ENCODE data around the gene TAAR9.

TAAR9 gene, protein sequence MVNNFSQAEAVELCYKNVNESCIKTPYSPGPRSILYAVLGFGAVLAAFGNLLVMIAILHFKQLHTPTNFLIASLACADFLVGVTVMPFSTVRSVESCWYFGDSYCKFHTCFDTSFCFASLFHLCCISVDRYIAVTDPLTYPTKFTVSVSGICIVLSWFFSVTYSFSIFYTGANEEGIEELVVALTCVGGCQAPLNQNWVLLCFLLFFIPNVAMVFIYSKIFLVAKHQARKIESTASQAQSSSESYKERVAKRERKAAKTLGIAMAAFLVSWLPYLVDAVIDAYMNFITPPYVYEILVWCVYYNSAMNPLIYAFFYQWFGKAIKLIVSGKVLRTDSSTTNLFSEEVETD

DNA sequence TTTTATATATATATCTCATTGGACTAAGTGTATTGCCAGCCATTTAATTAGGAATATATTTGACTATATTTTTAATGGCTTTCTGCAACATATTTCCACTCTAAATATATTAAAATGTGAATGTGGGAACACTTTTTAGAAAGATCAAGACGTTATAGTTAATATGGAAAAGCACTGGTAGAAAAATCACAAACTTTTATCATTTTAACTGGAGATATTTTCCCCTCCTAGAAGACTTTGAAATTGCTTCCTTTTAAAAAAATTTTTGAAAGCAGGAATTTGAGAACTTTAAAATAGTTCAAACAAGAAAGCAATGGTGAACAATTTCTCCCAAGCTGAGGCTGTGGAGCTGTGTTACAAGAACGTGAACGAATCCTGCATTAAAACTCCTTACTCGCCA, at the start of gene TAAR9:
Gene TAAR9, plus strand, starts transcription at position 301 of the 400 bp plus-strand sequence. Its CDS starts 13 bp downstream, at position 314.
- no peak for DNase-seq (ENCODE audit: low read depth)

DNA sequence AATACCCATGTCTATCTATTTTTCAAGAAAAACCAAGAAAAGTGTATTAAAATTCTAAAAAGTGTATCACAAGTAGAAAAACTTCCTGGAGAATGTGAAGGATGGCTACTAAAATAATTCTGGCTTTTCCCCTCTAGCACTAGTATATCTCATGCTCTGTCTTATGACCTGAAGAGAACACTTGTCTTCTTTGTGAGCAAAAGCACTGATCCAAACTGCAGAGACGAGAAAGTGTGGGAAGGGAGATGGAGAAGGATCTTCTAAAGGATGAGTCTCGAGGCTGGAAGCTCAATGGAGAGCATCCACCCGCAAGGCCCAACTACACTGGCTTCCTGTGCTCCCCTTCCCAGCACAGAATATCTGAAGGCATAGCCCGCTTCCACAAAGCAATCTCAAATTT, 48.7 kb upstream of the TAAR9 start:
- no peak for DNase-seq (ENCODE audit: low read depth)

DNA sequence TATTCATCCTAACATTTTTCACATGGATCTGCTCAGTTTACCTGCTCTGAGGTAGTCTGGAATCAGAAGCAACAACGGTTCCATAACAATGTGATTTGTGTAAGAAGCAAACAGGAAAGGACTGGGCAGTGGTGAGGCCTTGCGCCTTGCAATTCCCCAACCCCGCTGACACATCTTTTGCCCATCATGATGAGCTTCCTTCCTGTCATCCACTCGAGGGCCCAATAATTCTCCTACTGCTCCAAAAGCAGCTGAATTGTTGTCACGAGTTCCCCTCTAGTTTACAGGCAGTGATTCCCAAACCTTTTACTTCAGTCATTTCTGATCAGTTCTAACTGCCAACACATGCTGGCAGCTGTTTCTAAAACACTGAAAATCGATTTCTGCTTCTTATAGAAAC, 48.1 kb upstream of the TAAR9 start:
- no peak for DNase-seq (ENCODE audit: low read depth)

DNA sequence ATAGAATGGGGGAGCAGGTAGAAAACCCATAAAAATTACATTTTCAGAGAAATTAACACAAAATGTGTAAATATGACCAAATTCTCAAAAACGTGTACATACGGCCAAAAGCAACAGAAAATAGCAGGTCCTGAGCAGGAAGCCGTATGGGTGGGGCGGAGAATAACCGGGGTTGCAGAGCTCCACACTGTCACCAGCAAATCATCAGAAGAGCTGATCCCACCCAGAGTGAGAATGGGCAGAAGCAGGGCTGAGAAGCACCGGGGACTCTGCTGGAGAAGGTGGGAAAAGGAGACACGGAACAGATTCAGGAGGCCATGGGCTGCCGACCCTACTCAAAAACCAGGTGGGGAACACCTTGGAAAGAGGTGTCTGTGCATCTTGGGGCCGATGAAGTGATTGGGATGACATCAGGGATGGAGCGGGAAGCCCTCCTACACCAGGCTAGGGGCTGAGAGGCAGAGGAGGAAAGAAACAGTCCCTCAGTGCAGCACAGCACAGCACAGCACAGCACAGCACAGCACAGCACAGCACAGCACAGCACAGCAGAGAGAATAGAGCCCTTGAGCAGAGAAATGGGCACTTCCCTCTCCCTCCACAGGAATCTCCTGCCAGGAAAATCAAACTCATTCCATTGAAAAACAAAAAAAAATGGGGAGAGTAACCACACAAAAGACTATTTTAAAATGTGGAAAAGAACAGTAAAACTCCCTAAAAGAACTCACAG, 47.4 kb upstream of the TAAR9 start:
- no peak for DNase-seq (ENCODE audit: low read depth)

DNA sequence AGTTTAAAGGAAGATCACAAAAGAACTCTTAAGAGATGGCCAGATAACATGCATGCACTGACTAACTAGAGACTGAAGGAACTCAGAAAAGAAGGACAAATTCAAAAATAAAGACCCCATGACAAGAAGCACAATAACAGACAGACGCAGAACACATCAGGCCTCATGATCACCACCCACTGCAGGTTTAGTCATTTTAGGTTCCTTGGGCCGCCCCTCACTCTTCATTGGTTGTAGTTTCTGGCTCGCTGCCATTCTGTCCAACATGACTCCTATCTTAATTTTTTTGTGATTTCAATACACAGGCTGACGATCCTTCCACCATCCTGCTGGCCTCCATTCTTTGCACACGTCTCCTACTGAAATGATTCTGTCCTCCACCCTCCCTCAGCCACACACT, 46.8 kb upstream of the TAAR9 start:
- DNase-seq (ENCODE audit: low read depth): no peak

DNA sequence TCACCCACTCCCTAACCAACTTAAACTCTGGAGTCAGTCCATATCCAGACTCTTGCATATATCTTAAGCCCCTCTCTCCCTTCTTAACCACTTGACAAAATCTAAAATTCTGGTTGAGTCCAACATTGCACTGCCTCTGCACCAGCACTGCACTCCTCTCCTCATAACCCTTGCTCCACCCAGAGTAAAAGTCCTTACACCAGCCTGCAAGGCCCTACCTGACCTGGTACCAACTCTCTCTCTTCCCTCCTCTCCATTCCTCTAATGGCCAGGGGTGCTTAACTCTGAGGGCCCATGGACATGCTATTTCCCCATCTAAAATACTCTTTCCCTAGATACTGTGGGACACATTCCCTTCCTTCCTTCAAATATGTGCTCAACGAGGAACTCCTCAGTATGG, 46.2 kb upstream of the TAAR9 start:
- no peak for DNase-seq (ENCODE audit: low read depth)

DNA sequence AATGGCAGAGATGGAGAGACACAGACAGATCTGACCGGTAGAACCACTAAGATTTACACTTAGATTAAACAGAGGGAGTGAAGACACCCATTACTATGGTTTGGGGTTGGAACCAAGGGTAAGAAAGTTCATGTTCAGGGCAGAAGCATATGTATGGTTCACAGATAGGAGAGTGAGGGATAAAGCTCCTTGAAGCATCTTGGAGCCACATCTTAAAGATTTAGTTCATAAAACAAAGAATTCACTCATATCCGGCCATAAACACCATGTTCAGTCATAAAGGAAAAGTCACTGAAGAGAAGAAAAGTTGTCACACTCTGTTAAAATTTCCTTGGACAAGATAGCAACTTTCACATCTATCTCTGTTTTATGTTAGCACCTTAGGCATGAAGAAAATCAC, 43.1 kb upstream of the TAAR9 start:
- DNase-seq (ENCODE audit: low read depth): no peak

DNA sequence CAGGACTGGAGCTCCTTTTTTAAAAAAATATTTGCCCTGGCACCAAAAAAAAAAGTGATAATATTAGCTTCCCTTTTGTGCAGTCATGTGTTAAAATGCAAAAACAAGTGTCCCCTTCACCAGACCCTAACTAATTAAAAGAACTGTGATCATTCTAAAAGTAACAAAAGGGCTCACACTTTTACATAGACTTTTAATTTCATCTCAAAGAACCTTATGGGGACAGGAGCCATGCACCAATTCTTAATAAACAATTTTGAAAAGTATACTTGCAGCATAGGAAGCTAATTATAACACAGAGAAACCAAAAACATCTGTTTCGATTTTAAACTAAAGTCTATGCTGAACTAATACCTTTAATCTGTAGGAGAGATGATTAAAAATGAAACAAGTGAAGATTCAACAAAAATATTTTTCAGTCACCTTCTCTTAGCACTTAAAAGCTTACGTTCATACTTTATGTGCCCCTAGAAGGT, 42.4 kb upstream of the TAAR9 start:
- no peak for DNase-seq (ENCODE audit: low read depth)

DNA sequence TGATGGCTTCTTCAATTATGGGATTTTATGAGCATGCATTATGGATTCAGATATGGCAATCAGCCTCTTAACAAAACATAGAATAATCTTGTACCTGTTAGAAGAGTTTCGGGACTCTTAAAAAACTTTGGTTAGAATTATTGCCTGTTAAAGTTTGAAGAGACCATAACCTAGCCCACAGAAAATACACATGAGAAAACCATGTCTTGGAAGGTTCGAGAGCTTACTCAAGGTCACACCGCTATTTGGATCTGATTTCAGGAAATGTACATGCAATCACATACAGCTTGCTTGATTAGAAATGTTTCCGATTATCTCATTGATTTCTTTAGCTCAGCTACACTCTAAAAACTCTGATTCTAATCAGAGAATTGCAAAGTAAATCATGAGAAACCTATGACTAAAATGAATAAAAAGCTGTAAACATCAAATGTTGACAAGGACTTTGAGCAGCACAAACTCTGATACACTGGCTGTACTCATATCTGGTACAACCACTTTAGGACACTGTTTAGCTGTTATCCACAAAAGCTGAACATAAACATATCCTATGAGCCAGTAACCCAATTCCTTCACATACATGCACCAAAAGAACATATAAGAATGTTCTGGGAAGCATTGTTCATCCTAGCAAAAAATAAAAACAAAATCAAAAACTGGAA, 41.4 kb upstream of the TAAR9 start:
- no peak for DNase-seq (ENCODE audit: low read depth)

DNA sequence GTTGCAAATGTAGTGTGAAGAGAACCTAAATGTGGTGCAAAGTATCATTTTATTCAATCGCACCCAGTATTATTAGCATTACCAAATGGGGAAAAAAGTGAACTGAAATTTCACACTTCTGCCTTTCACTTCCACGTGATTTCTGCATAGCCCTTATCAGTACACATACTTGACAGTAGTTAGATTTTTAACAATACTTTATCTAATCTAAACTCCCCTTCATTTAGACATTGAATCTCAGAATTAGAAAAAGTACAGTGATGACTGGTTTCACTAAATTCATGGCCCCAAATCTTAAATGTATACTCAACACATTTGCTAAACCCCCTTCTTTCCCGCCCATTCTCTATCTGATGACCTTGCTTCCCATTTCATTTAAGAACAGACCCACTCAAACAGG, 39.4 kb upstream of the TAAR9 start:
- no peak for DNase-seq (ENCODE audit: low read depth)

DNA sequence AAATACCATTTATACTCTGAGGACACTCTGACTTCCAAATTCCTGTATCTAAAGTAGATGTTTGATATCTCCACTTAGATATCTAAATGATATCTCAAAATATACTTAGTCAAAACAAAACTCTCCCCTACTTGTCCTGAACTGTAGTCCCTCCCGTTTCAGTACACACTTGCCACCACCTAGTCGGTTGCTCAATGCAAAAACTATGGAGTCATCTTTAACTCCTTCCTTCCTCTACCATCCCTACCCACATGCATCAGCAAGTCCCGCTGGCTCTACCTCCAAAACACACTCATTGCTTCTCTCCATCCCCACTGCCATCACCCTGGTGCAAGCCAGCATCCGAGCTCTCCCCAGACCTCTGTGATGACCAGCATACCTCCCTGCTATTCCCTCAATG, 38.3 kb upstream of the TAAR9 start:
- no peak for DNase-seq (ENCODE audit: low read depth)

DNA sequence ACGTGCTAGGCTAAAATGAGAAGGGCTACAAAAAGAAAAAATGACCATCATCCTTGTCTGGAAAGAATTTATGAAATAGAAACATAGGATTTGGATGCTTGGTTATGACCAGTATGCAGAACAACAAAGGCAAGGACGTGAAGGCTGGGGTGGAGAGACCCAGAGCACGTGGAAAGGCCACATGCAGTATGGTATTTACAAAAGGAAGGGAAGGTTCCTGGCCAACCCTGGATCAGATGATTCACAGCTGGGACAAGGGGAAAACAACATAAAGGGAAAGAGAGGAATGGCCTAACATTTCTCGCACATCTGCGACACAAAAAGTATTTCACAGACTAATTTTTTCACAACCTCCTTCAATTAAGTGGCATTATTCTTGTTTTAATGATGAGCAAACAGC, 33.3 kb upstream of the TAAR9 start:
- no peak for DNase-seq (ENCODE audit: low read depth)

DNA sequence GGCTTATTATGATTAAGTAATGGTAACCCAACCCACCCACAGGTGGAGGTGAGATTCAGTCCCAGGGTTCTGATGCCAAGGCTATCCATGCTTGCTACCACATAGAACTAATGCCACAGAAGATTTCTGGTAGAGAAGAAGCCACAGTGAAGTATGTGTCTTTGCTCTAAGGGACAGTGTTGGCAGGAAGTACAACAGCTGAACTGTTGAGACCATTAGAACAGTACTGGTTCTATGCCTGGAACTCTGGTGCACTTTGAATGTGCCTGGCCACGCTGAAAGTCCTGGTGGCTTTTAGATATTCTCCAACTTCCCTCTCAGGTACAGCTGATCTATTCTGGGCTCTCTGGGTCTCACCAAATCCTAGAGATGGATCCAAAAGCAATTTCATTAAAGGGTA, 32.9 kb upstream of the TAAR9 start:
- DNase-seq (ENCODE audit: low read depth): no peak

DNA sequence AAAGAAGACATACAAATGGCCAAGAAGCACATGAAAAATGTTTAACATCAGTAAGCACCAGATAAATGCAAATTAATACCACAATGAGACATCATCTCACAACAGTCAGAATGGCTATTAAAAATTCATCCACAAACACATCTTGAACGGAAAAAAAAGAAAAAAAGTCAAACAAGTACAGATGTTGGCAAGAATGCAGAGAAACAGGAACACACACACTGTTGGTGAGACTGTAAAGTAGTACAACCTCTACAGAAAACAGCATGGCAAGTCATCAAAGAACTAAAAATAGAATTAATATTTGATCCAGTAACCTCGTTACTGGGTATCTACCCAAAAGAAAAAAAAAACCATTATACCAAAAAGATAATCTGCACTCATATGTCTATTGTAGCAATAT, 31.6 kb upstream of the TAAR9 start:
- no peak for DNase-seq (ENCODE audit: low read depth)

DNA sequence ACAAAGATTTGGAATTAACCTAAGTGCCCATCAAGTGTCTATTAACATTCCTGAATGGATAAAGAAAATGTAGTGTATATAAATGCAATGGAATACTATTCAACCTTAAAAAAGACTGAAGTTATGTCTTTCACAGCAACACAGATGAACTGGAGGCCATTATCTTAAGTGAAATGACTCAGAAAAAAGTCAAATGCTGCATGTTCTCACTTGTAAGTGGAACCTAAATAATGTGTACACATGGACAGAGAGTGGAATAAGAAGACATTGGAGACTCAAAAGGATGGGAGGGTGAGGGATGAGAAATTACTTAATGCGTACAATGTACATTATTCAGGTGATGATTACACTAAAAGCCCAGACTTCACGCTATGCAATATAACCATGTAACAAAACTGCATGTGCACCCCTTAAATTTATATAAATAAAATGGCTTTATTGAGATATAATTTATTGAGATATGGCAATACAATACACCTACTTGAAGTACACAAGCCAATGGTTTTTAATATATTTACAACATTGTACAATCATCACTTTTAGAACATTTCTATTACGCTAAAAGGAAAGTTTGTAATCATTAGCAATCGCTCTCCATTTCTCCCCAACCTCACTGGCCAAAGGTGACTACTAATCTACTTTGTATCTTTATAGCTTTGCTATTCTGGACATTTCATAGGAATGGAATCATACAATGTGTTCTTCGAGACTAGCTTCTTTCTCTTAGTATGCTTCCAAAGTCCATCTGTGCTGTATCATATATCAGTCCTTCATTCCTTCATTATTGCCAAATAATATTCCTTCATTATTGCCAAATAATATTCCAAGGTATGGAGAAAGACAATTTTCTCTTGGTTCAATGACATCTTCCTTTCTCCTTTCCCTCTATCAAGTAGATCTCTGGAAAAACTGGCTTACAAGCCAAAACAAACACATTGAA, 30.9 kb upstream of the TAAR9 start:
- no peak for DNase-seq (ENCODE audit: low read depth)

DNA sequence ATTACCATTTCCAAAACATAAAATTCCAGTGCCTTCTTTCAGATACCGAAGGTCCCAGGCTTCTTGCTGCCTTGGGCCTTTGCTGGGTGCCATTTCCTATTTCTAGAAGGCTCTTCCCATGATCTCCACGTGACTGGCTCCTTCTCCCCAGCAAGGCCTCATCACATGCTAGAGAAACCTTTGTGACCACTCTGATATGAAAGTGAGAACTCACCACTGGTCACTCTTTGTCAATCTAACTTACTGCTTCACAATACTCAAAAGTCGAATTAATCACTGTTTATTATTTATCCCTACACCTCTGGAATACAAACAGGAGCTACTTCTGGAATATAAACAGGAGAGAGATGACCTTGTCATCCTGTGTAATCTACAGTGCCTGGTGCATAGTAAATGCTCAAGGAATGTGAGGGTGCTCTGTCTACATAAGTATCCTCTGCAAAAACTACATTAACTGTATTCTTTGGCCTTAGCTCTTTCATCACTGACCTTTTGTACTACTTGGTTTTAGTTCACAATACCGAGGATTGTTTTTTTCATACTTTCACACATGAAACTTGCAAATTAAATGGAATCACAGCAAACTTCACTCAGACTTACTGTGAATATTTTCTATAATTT, 26.8 kb upstream of the TAAR9 start:
- DNase-seq (ENCODE audit: low read depth): no peak

DNA sequence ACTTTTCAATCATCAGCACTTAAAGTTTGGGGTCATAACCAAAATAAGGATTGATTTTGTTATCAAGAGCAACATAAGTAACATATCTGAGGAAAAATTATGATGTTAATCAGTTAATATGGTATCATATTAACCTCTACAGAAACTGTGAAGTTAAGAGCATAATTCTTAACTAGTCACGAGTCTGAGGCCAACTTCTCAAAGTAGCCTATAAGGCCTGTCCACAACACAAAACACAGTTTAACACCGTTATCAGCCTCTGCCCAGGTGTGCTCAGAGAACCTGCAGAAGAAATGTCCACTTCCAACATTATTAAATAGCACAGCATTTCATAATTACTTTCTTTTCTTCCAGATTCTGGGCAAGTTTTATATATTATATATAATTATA, 26.3 kb upstream of the TAAR9 start:
- DNase-seq (ENCODE audit: low read depth): no peak

DNA sequence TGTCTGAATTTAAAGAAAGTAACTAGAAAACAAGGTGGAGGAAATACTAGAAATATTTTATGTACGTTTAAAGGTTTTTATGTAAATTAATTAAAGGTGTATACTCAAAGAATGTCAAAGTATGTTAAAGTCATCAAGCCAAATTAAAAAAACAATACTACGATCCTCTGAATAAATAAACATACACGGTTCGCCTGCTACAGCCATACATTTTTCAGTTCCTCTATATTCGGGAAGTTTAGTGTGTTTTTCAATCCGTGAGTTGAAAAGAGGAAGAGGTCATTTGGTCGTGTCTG, 25.8 kb upstream of the TAAR9 start:
- no peak for DNase-seq (ENCODE audit: low read depth)

DNA sequence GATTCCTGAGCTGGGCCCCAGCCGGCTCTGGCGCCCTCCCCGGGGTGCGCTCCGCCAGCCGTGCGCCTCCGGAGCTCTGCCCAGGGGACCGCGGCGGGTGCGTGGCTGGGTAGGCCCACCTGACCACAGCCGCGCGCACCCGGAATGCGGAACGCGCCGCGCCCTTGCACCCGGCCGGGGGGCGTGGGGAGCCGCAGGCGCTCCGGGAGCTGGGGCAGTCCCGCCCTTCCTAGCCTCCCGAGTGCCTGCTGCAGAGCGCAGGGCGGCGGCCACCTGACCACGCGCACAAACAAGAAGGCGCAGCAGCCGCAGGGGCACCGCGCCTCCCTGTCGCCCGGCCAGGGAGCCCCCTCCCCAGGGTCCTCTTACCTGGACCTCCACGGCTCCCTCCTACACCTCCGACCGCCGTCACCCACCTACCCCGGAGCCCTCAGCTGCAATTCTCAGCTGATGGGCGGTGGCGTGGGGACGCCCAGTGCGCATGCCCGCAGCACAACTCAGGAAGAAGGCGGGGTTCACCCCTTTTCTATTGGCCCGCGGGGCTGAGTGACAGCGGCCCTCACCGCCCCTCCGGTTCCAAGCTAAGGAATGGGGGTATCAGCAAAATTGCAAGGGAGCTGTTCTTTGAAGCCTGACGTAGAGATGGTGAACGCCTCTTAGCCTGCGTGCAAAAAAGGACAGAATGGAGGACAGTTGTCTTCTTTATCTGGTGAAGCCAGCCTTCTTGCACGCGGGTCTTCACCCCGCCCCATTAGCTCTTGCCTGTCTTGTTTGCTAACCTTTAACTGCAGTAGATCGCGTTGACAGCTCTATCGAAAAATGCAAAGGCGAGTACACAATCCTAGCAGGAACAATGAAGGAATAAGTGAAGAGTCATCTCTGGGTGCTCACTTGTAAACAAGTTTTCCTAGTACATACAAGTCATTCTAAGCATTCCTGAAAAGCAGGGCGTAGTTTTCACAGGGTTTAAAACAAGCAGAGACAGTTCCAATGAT, 25.1 kb upstream of the TAAR9 start, which contains the start of gene STX7:
Gene STX7, minus strand, starts transcription at position 479 of the 995 bp plus-strand sequence. CDS start 9,586 bp downstream, outside the sequence.
- peak; percentile 57 for DNase-seq (ENCODE audit: low read depth)

DNA sequence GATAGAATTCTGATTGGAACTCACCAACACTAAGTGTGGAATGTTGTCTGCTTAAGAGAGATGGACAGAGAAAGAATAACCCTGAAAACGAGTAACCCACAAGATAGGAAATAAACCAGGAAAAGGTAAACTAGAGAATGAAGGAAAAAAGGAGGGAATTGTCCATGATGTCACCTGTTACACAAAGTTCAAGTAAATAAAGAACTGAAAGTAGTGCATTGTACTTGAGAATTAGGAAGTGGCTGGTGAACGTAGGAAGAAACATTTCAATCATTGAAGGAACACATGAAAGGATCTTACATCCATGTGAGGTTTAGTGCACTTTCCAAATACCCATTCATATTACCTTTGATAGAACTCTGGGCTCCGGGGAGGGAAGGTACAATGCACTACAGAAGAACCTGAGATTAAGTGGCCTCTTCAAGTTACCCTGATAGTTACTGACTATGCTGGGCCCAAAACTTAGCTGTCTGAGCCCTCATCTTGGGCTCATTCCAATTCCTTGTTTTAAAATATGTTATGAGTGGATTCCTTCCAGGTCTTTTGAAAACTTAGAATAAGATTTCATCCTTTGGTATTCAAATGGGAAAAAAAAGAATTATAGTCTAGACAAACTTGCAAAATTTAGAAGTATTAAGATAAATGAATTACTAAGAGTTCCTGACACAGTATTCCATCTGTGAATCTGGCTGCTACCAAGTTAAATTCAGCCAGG, 24.1 kb upstream of the TAAR9 start:
- DNase-seq (ENCODE audit: low read depth): no peak
